ENCODE measurements around the gene CHRM2.

Gene CHRM2

DNA sequence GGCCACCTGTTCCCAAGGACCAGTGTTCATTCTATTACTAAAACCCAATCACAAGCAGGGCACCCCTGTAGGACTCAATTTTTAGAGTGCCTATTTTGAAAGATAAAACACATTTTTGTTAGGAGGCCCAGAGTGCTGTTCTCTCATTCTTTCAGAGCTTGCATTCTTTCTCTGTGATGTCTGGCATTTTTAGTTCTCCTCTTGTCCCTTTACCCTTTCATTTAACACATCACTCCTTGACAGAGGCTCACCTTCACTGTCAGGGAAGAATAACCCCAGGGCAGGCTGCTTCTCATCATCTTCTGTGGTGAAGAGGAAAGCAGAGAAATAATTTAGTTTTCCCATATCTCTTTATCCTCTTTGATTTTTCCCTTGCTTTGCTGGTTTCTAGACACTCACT lies 73.9 kb downstream of the CHRM2 start:
- intact Hi-C loops (cut with DNase I; ENCODE audit: low total_unique reads), result no loop called here
- Histone ChIP-seq H3K9me3 (no peaks in the 10 kb centered on the region), H3K36me3 (no peaks in the 10 kb centered on the region), H3K4me3 (no peak overlapping the region), H3K27me3 (no peaks in the 10 kb centered on the region), H3K4me1 (no peaks in the 10 kb centered on the region), H3K27ac (no peak overlapping the region)
- TF ChIP-seq, protein P1, sequence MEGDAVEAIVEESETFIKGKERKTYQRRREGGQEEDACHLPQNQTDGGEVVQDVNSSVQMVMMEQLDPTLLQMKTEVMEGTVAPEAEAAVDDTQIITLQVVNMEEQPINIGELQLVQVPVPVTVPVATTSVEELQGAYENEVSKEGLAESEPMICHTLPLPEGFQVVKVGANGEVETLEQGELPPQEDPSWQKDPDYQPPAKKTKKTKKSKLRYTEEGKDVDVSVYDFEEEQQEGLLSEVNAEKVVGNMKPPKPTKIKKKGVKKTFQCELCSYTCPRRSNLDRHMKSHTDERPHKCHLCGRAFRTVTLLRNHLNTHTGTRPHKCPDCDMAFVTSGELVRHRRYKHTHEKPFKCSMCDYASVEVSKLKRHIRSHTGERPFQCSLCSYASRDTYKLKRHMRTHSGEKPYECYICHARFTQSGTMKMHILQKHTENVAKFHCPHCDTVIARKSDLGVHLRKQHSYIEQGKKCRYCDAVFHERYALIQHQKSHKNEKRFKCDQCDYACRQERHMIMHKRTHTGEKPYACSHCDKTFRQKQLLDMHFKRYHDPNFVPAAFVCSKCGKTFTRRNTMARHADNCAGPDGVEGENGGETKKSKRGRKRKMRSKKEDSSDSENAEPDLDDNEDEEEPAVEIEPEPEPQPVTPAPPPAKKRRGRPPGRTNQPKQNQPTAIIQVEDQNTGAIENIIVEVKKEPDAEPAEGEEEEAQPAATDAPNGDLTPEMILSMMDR (IDR thresholded peaks at IDR 0.05), result no peak
- DNase-seq, result no peak

DNA sequence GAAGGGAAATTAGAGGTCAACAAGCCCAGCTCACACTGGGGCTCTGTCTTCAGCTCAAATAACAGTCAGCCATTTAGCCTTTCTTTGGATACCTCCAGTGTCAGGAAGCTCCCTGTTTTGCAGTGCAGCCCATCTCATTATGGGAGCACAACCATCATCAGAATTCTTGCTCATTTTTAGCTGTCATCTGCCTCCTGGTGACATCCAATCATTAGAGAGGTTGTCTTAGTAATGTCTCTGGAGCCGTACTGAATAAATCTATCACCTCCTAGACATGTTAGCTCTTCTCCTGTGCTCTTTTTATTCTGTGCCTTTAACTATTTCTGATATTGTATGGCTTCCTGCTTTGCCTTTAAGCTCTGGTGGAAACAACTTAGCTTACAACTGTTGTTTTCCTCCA lies 74.5 kb downstream of the CHRM2 start:
- TF ChIP-seq, protein P1 (IDR thresholded peaks at IDR 0.05), result no peak
- no peaks in the 10 kb centered on the region for H3K36me3 ChIP-seq
- intact Hi-C loops (cut with DNase I; ENCODE audit: low total_unique reads), result no loop called here
- no peaks in the 10 kb centered on the region for H3K27me3 ChIP-seq
- no peak overlapping the region for H3K27ac ChIP-seq
- no peak for DNase-seq
- no peak overlapping the region for H3K4me3 ChIP-seq
- no peaks in the 10 kb centered on the region for H3K4me1 ChIP-seq
- H3K9me3 ChIP-seq, result no peaks in the 10 kb centered on the region

DNA sequence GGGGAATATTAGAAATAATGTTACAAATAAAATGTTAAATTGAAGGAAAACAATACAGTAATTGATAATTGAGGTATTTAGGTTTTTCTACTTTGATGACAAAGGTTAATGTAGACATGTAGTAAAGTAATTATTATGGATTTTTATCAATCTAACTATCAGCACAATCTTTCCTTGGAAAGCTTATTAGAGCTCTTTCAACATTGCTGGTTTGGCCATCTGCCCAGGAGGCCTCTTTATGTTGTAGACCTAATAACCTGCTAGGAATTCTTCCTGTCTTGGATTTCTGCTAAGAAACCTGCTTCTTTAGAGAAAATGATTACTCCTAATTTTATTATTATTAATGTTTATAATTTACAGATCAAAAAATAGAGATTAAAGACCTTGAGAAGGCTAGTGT lies 78.9 kb downstream of the CHRM2 start:
- Histone ChIP-seq H3K4me1 (no peaks in the 10 kb centered on the region), H3K36me3 (no peaks in the 10 kb centered on the region), H3K27me3 (no peaks in the 10 kb centered on the region), H3K27ac (no peak overlapping the region), H3K9me3 (no peaks in the 10 kb centered on the region), H3K4me3 (no peak overlapping the region)
- TF ChIP-seq, protein P1 (IDR thresholded peaks at IDR 0.05), result no peak
- no peak for DNase-seq
- intact Hi-C loops (cut with DNase I; ENCODE audit: low total_unique reads), result no loop called here

DNA sequence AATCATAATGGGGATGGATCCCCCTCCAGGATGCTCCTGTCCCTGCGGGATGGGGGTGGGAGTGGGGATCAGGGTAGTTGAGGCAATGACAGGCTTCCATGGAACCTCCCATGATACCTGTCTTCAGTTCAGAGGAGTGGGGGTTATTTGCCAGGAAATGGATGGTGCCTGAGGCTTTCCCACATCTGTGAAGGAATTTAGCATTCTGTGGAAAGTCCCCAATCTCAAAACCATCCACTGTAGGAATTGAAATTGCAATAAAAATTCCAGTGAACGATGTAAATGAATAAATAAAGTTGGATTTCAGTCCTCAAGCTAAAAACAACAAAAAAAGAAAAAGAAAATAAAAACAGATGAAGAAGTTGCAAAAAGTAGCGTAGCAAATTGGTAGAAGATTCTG lies 81.9 kb downstream of the CHRM2 start:
- intact Hi-C loops (cut with DNase I; ENCODE audit: low total_unique reads), result no loop called here
- TF ChIP-seq, protein P1 (IDR thresholded peaks at IDR 0.05), result no peak

DNA sequence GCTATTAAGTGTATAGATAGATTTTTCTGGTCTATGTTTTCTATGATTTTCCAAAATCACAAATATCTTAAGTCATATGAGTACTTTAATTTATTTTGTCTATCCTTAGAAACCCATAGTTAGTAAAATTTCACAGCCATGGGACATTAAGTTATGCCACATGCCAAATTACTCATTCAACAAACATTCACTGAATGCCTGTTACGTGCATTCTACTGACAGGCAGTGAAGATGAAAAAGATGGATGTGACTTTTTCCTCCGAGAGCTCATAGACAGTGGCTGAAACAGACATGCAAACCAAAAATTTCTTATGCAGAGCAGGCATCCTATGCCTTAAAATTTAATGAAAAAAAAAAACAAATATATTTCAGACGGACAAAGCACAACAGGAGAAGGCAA lies 84.9 kb downstream of the CHRM2 start:
- H3K36me3 ChIP-seq, result no peaks in the 10 kb centered on the region

More for the DNA sequence above, 81.9 kb downstream of the CHRM2 start:
- no peaks in the 10 kb centered on the region for H3K9me3 ChIP-seq
- no peaks in the 10 kb centered on the region for H3K4me1 ChIP-seq
- H3K4me3 ChIP-seq, result no peak overlapping the region
- no peak overlapping the region for H3K27ac ChIP-seq
- H3K27me3 ChIP-seq, result no peaks in the 10 kb centered on the region
- no peaks in the 10 kb centered on the region for H3K36me3 ChIP-seq
- no peak for DNase-seq

More for the DNA sequence above, 84.9 kb downstream of the CHRM2 start:
- intact Hi-C loops (cut with DNase I; ENCODE audit: low total_unique reads), result loop anchor here (2.0 kb wide), 1 partner anchor 159 kb away; no protein-coding TSS in a partner anchor
- H3K9me3 ChIP-seq, result no peaks in the 10 kb centered on the region
- no peak overlapping the region for H3K27ac ChIP-seq
- no peaks in the 10 kb centered on the region for H3K27me3 ChIP-seq
- peaks cover 0 to 8% (median 2%) of the 10 kb centered on the region in 4 donors for H3K4me1 ChIP-seq
- DNase-seq, result no peak
- no peak overlapping the region for H3K4me3 ChIP-seq
- TF ChIP-seq, protein P1 (IDR thresholded peaks at IDR 0.05), result no peak
